HepG2 (cell line): ENCODE measurements around the gene DUXA. TPM values are rescaled to one million over a fixed set of nuclear protein-coding genes. Genes with fewer than 3 reads are reported as not detected.
A peak's percentile ranks its signal among the peaks of the same experiment; 100 is the strongest.

Source experiments
- ATRX ChIP-seq: sonication (generic); formaldehyde crosslinking; IDR thresholded peaks from 2 replicates; pipeline ENCODE4 v1.4.0; 2020; ENCODE audit warnings: missing genetic modification reagents, borderline replicate concordance
- FOSL2 ChIP-seq: sonication (generic); formaldehyde crosslinking; IDR thresholded peaks from 2 replicates; pipeline ENCODE4 v1.4.0; 2020; ENCODE audit warnings: missing genetic modification reagents
- MIER2 ChIP-seq: IDR thresholded peaks from 2 replicates; pipeline ENCODE4 v1.6.1; 2016; ENCODE audit warnings: missing biosample characterization, missing genetic modification reagents
- NFATC3 ChIP-seq: sonication (generic); formaldehyde crosslinking; IDR thresholded peaks from 2 replicates; pipeline ENCODE4 v1.5.1; 2020; ENCODE audit warnings: mild to moderate bottlenecking, missing genetic modification reagents
- NFKBIZ ChIP-seq: IDR thresholded peaks from 2 replicates; pipeline ENCODE4 v1.6.1; 2018; ENCODE audit warnings: missing genetic modification reagents, missing compliant biosample characterization
- SMARCE1 ChIP-seq: fragments of 450-650 bp; IDR thresholded peaks from 2 replicates; pipeline ENCODE4 v1.6.1; 2017; ENCODE audit warnings: borderline replicate concordance
- ZNF10 ChIP-seq: sonication (generic); formaldehyde crosslinking; IDR thresholded peaks from 2 replicates; pipeline ENCODE4 v1.4.0; 2020; ENCODE audit warnings: mild to moderate bottlenecking, low read depth, missing genetic modification reagents, borderline replicate concordance
- ZNF205 ChIP-seq: IDR thresholded peaks from 2 replicates; pipeline ENCODE4 v1.6.1; 2018; ENCODE audit warnings: missing biosample characterization, missing genetic modification reagents
- ZNF329 ChIP-seq: sonication (generic); formaldehyde crosslinking; IDR thresholded peaks from 2 replicates; pipeline ENCODE4 v1.9.0; 2021; ENCODE audit warnings: low read depth, mild to moderate bottlenecking, missing genetic modification reagents
- ZNF382 ChIP-seq: sonication (generic); formaldehyde crosslinking; IDR thresholded peaks from 2 replicates; pipeline ENCODE4 v1.5.0; 2020; ENCODE audit warnings: missing genetic modification reagents, mild to moderate bottlenecking, borderline replicate concordance
- ZNF430 ChIP-seq: sonication (generic); formaldehyde crosslinking; IDR thresholded peaks from 2 replicates; pipeline ENCODE4 v1.9.0; 2021; ENCODE audit warnings: mild to moderate bottlenecking, missing genetic modification reagents
- ZNF510 ChIP-seq: sonication (generic); formaldehyde crosslinking; IDR thresholded peaks from 2 replicates; pipeline ENCODE4 v1.4.0; 2020; ENCODE audit warnings: low read depth, mild to moderate bottlenecking, missing genetic modification reagents
- ZNF572 ChIP-seq: sonication (generic); formaldehyde crosslinking; IDR thresholded peaks from 2 replicates; pipeline ENCODE4 v1.5.1; 2020; ENCODE audit warnings: mild to moderate bottlenecking, missing genetic modification reagents
- ZNF879 ChIP-seq: sonication (generic); formaldehyde crosslinking; IDR thresholded peaks from 2 replicates; pipeline ENCODE4 v1.8.1; 2023; ENCODE audit warnings: missing genetic modification reagents
- ZZZ3 ChIP-seq: sonication (generic); formaldehyde crosslinking; IDR thresholded peaks from 2 replicates; pipeline ENCODE4 v1.4.0; 2020; ENCODE audit warnings: missing genetic modification reagents, mild to moderate bottlenecking, borderline replicate concordance
- polyA plus RNA-seq, 8 experiments: library from polyadenylated mRNA; depleted of rRNA in 3 of 8; stranded (reverse) in 7 of 8; unstranded in 1 of 8; fragments of >200 nt; fragmentation: Illumina TruSeq in 4 of 8; extraction: Trizol in 4 of 8; gene quantifications; 2 replicates each; pipeline versions ENCODE4 v1.2.1 to v1.2.3, GENCODE V29; 2011 to 2016; ENCODE audit warnings: low read depth in 4 of 8, missing spikeins in 1 of 8, mixed read lengths in 1 of 8; ENCODE audit not compliant: insufficient read depth in 1 of 8
- total RNA-seq, 5 experiments: library from RNA; depleted of rRNA; stranded (reverse); fragments of >200 nt; fragmentation: Illumina TruSeq; extraction: Trizol; gene quantifications; 2 replicates each; pipeline ENCODE4 v1.2.3, GENCODE V29; 2016; ENCODE audit warnings: low read depth in 1 of 5
- TF ChIP-seq, protein P1 (sequence below), 2 experiments: IDR thresholded peaks; 2 replicates each; pipeline ENCODE4 v1.6.1; 2011 to 2012; ENCODE audit warnings: low read length in 2 of 2, borderline replicate concordance in 1 of 2, low read depth in 1 of 2, mild to moderate bottlenecking in 1 of 2, moderate library complexity in 1 of 2
- TF ChIP-seq, protein P2 (sequence below): sonication (generic); formaldehyde crosslinking; IDR thresholded peaks from 2 replicates; pipeline ENCODE4 v1.4.0; 2020; ENCODE audit warnings: missing genetic modification reagents
- TF ChIP-seq, protein P3 (sequence below): sonication (generic); formaldehyde crosslinking; IDR thresholded peaks from 2 replicates; pipeline ENCODE4 v1.5.1; 2020; ENCODE audit warnings: mild to moderate bottlenecking, missing genetic modification reagents, moderate library complexity
- TF ChIP-seq, protein P4 (sequence below): sonication (generic); formaldehyde crosslinking; IDR thresholded peaks from 2 replicates; pipeline ENCODE4 v1.5.0; 2020; ENCODE audit warnings: mild to moderate bottlenecking, missing genetic modification reagents
- TF ChIP-seq, protein P5 (sequence below): sonication (generic); formaldehyde crosslinking; IDR thresholded peaks from 2 replicates; pipeline ENCODE4 v1.4.0; 2020; ENCODE audit warnings: mild to moderate bottlenecking, low read depth, missing genetic modification reagents

Gene DUXA
- total and polyA plus RNA-seq, 2 of the 13 experiments (the other 11 are each of a cell fraction or from before 2014, with no cell fraction given), result not detected

DNA sequence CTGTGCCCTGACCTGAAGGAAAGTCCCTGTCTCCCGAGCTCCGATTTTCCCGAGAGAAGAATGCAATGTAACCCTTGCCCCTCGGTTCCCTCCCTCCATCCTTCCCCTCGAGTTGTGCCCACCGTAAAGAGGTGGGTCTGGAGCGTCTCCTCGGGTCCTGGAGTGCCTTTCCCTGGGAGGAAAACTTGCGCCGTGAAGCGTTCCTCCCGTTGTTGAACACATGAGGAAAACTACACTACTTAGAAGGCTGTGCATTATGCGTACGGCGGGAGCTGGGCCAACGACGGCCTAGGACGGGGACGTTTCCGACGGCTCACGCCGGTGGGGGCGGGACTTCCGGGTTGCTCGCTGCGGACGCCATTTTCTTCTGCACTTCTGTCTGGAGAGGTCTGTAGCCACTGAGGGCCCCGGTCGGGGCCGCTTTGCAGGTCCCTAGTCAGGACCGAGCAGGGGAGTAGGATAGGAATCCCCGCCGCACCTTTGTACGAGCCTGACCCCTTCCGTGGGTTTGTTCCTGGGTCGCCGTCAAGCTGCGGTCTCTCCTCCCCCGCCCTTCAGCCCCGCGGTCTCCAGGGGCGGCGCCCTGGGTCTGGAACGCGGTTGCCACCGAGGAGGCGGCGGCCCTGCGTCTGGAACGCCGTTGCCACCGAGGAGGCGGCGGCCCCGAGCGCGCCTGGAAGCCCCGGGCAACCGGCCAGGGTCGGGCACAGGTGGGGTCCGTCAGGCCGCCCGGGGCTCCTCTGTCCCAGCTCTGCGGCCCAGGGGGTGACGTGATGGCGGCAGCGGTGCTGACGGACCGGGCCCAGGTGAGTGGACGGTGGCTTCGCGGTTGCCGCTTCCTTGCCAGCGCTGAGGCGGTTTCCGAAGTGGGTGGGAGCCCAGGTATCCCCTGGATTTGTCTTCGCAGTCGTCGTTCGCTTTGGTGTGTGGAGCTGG lies 24.1 kb upstream of the DUXA start, which contains the start of gene ZNF264 (continued):
- TF ChIP-seq ZNF382, result no peak
- no peak for TF ChIP-seq NFATC3
- TF ChIP-seq ZZZ3 (CRISPR knock-in tag), result no peak; the same call in 1 of the 2 replicates
- no peak for TF ChIP-seq ZNF572 (CRISPR knock-in tag)
- TF ChIP-seq, protein P1, sequence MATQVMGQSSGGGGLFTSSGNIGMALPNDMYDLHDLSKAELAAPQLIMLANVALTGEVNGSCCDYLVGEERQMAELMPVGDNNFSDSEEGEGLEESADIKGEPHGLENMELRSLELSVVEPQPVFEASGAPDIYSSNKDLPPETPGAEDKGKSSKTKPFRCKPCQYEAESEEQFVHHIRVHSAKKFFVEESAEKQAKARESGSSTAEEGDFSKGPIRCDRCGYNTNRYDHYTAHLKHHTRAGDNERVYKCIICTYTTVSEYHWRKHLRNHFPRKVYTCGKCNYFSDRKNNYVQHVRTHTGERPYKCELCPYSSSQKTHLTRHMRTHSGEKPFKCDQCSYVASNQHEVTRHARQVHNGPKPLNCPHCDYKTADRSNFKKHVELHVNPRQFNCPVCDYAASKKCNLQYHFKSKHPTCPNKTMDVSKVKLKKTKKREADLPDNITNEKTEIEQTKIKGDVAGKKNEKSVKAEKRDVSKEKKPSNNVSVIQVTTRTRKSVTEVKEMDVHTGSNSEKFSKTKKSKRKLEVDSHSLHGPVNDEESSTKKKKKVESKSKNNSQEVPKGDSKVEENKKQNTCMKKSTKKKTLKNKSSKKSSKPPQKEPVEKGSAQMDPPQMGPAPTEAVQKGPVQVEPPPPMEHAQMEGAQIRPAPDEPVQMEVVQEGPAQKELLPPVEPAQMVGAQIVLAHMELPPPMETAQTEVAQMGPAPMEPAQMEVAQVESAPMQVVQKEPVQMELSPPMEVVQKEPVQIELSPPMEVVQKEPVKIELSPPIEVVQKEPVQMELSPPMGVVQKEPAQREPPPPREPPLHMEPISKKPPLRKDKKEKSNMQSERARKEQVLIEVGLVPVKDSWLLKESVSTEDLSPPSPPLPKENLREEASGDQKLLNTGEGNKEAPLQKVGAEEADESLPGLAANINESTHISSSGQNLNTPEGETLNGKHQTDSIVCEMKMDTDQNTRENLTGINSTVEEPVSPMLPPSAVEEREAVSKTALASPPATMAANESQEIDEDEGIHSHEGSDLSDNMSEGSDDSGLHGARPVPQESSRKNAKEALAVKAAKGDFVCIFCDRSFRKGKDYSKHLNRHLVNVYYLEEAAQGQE (IDR thresholded peaks at IDR 0.05; ENCODE audit: borderline replicate concordance in 1 of 2, low read depth in 1 of 2, low read length in 2 of 2), result peak in 1 of 2 experiments; percentile 27; a peak in 1 of 4 replicates
- TF ChIP-seq SMARCE1, result no peak
- no peak for TF ChIP-seq ATRX (CRISPR knock-in tag)
- no peak for TF ChIP-seq ZNF510 (CRISPR knock-in tag)
- no peak for TF ChIP-seq MIER2 (CRISPR knock-in tag)
- TF ChIP-seq ZNF879 (CRISPR knock-in tag), result no peak
- TF ChIP-seq NFKBIZ (CRISPR knock-in tag), result no peak
- TF ChIP-seq ZNF10 (CRISPR knock-in tag), result no peak
- TF ChIP-seq, protein P2, sequence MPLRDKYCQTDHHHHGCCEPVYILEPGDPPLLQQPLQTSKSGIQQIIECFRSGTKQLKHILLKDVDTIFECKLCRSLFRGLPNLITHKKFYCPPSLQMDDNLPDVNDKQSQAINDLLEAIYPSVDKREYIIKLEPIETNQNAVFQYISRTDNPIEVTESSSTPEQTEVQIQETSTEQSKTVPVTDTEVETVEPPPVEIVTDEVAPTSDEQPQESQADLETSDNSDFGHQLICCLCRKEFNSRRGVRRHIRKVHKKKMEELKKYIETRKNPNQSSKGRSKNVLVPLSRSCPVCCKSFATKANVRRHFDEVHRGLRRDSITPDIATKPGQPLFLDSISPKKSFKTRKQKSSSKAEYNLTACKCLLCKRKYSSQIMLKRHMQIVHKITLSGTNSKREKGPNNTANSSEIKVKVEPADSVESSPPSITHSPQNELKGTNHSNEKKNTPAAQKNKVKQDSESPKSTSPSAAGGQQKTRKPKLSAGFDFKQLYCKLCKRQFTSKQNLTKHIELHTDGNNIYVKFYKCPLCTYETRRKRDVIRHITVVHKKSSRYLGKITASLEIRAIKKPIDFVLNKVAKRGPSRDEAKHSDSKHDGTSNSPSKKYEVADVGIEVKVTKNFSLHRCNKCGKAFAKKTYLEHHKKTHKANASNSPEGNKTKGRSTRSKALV, result 0 out of 2 replicates have a peak, but pooled peaks have one; percentile 49
- TF ChIP-seq, protein P3, sequence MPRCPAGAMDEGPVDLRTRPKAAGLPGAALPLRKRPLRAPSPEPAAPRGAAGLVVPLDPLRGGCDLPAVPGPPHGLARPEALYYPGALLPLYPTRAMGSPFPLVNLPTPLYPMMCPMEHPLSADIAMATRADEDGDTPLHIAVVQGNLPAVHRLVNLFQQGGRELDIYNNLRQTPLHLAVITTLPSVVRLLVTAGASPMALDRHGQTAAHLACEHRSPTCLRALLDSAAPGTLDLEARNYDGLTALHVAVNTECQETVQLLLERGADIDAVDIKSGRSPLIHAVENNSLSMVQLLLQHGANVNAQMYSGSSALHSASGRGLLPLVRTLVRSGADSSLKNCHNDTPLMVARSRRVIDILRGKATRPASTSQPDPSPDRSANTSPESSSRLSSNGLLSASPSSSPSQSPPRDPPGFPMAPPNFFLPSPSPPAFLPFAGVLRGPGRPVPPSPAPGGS, result no peak
- TF ChIP-seq, protein P4, sequence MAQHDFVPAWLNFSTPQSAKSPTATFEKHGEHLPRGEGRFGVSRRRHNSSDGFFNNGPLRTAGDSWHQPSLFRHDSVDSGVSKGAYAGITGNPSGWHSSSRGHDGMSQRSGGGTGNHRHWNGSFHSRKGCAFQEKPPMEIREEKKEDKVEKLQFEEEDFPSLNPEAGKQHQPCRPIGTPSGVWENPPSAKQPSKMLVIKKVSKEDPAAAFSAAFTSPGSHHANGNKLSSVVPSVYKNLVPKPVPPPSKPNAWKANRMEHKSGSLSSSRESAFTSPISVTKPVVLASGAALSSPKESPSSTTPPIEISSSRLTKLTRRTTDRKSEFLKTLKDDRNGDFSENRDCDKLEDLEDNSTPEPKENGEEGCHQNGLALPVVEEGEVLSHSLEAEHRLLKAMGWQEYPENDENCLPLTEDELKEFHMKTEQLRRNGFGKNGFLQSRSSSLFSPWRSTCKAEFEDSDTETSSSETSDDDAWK, result no peak
- peak; percentile 48; the same call in 1 of the 2 replicates for TF ChIP-seq ZNF430 (CRISPR knock-in tag)
- TF ChIP-seq ZNF329, result no peak
- TF ChIP-seq, protein P5, sequence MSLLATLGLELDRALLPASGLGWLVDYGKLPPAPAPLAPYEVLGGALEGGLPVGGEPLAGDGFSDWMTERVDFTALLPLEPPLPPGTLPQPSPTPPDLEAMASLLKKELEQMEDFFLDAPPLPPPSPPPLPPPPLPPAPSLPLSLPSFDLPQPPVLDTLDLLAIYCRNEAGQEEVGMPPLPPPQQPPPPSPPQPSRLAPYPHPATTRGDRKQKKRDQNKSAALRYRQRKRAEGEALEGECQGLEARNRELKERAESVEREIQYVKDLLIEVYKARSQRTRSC, result no peak
- 0 out of 2 replicates have a peak, but pooled peaks have one; percentile 20 for TF ChIP-seq ZNF205 (CRISPR knock-in tag)
- TF ChIP-seq FOSL2 (CRISPR knock-in tag), result 0 out of 2 replicates have a peak, but pooled peaks have one; percentile 8
